ENCODE measurements around the gene OLFML3.

The OLFML3 gene

DNA sequence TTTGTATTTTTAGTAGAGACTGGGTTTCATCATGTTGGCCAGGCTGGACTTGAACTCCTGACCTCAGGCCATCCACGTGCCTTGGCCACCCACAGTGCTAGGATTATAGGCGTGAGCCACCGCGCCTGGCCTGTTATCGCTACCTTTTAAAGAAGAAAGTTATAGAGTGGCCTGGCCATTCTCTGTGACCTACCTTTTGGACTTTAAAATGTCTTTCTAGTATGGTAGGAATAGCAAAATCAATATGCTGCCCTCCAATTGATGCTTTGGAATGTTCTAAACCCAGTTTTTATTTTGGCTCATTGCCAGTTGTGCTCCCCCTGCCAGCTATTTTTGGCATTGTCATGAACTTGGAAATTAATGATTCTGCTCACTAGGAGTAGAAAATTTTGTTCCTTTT is 30.3 kb upstream of the OLFML3 start:
- no peak for DNase-seq (ENCODE audit: low read depth)

DNA sequence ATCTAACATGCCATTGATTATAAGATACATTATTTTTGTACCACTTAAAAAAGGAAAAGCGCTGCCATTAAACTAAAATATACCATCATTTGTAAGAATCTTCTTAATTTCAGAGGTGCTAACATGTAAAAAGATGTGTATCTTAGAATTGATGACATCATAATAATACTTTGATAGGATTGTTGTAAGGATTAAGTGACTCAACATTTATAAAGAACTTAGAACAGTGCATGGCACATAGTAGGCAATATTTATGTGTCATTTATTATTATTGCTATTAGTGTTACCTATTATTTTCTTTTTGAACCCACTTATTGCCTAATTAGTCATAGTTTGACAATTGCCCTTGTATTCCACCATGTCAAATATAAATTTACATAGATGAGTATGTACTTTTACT is 28.4 kb upstream of the OLFML3 start:
- DNase-seq (ENCODE audit: low read depth): no peak

DNA sequence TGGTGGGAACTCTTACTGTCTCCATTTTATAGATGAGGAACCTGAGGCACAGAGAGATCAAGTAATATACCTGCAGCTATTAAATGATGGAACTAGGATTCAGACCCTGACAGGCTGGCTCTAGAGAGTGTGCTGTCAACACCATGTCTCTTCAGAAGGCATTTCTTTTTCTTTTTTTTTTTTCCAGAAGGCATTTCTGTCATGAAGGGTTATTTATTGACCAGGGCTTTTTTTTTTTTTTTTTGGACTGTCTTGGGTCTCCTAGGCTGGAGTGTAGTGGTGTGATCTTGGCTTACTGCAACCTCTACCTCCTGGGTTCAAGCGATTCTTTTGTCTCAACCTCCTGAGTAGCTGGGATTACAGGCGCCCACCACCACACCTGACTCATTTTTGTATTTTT is 27.6 kb upstream of the OLFML3 start:
- DNase-seq (ENCODE audit: low read depth): no peak

DNA sequence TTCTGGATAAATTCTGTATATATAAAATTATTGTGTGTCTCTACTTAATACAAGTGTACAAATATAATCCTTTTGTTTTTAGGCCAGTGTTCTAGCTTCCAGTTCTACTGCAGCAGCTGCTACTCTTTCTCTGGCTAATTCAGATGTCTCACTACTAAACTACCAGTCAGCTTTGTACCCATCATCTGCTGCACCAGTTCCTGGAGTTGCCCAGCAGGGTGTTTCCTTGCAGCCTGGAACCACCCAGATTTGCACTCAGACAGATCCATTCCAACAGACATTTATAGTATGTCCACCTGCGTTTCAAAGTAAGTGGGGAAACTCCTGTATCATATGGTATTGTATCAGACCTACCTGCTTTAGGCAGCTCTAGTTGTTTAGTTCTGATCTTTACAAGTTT is 21.3 kb upstream of the OLFML3 start:
- no peak for DNase-seq (ENCODE audit: low read depth)

DNA sequence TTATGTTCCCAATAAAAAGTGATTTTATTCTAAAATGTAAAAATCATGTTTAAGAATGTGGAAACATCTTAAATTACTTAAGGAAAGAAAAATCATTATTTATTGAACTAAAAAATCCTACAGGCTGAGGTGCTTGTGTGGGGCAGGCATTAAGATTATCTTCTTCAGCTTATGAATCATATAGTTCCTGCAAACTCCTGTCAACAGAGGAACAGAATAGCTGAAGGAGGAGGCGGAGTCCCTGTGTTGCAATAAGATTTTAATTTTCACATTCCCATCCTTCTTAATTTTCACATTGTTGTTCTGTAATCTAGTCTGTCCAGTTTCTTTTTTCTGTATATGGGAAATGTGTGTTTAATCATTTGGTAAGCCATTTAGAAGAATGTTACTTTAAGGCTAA is 20.6 kb upstream of the OLFML3 start:
- no peak for DNase-seq (ENCODE audit: low read depth)

DNA sequence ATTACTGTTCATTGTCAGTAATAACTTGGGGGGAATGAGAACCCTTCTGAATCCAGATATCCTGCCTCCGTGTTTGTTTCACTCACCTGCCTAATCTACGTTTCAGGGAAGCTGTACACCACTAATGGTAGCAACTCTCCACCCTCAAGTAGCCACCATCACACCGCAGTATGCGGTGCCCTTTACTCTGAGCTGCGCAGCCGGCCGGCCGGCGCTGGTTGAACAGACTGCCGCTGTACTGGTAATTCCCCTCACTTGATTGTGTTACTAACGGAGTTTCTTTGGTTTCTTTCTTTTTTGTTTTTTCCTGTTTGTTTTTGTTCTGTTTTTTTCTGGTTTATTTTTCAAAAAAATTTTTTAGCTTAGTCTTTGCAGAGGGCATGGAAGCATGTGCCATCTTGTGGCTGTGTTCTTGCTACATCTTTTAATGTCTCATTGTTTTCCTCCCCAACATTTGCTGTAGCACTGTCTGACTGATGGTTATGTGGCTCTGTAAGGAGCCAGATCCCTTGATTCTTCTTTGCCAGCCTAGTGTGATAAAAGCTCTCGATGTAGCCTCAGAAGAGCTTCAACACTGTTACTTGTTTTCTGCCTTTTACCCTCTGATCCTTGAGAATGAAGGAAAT is 15.9 kb upstream of the OLFML3 start:
- no peak for DNase-seq (ENCODE audit: low read depth)

DNA sequence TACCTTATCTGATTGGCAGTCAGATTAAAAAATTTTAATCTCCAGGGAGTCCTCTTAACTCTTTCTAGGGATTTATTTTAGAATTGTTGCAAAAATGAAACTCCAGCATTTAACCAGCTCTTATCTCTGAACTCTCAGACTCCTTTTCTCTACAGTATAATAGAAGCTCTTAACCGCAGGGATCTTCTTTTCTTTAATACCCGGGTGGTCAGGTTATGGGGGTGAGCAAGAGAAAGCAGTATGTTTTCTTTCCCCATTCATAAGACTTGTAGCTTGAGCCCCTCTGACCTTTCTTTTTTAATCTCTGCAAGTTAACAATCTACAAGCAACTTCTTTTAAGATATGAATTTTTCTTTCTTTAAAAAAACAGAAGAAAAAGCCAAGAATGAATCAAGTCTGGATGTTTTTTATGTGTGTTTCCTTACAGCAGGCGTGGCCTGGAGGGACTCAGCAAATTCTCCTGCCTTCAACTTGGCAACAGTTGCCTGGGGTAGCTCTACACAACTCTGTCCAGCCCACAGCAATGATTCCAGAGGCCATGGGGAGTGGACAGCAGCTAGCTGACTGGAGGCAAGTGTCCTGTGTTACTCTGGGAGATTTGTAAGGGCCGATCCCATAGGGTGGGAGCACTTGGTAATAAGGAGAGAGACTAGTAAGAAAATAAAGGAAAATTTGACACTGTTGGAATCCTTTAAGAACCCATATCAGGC is 13.4 kb upstream of the OLFML3 start:
- DNase-seq (ENCODE audit: low read depth): no peak

DNA sequence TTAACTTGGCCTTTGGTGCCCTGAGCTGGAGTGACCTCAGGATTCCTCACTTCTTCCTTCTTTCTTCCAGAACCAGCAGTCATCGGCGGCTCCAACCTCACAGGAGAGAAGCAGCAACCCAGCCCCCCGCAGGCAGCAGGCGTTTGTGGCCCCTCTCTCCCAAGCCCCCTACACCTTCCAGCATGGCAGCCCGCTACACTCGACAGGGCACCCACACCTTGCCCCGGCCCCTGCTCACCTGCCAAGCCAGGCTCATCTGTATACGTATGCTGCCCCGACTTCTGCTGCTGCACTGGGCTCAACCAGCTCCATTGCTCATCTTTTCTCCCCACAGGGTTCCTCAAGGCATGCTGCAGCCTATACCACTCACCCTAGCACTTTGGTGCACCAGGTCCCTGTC is 6.3 kb upstream of the OLFML3 start:
- DNase-seq (ENCODE audit: low read depth): no peak

DNA sequence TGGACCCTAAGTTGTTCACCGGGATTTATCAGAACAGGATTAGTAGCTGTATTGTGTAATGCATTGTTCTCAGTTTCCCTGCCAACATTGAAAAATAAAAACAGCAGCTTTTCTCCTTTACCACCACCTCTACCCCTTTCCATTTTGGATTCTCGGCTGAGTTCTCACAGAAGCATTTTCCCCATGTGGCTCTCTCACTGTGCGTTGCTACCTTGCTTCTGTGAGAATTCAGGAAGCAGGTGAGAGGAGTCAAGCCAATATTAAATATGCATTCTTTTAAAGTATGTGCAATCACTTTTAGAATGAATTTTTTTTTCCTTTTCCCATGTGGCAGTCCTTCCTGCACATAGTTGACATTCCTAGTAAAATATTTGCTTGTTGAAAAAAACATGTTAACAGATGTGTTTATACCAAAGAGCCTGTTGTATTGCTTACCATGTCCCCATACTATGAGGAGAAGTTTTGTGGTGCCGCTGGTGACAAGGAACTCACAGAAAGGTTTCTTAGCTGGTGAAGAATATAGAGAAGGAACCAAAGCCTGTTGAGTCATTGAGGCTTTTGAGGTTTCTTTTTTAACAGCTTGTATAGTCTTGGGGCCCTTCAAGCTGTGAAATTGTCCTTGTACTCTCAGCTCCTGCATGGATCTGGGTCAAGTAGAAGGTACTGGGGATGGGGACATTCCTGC is 3.9 kb upstream of the OLFML3 start:
- DNase-seq (ENCODE audit: low read depth): no peak

DNA sequence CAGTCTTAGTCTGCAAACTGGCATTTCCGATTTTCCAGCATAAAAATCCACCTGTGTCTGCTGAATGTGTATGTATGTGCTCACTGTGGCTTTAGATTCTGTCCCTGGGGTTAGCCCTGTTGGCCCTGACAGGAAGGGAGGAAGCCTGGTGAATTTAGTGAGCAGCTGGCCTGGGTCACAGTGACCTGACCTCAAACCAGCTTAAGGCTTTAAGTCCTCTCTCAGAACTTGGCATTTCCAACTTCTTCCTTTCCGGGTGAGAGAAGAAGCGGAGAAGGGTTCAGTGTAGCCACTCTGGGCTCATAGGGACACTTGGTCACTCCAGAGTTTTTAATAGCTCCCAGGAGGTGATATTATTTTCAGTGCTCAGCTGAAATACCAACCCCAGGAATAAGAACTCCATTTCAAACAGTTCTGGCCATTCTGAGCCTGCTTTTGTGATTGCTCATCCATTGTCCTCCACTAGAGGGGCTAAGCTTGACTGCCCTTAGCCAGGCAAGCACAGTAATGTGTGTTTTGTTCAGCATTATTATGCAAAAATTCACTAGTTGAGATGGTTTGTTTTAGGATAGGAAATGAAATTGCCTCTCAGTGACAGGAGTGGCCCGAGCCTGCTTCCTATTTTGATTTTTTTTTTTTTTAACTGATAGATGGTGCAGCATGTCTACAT is 2.5 kb upstream of the OLFML3 start:
- DNase-seq (ENCODE audit: low read depth): no peak

DNA sequence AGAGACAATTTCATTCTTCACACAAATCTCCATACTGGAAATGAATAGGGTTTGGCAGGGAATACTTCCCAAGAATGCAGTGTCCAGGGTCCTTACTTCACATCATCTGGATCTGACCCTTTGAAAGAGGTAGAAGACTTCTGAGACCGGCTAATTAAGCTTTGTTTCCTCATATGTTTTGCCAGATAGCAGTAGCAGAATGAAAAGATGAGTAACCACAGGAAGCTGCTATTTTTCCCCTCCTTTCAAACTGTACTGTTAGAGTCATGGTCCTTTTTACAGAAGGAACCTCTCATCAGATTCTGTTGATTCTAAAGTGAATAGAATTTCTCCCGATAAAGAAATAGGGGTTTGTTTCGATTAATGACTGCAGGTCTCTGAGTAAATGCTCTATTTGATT is 1.4 kb upstream of the OLFML3 start:
- DNase-seq (ENCODE audit: low read depth): no peak

DNA sequence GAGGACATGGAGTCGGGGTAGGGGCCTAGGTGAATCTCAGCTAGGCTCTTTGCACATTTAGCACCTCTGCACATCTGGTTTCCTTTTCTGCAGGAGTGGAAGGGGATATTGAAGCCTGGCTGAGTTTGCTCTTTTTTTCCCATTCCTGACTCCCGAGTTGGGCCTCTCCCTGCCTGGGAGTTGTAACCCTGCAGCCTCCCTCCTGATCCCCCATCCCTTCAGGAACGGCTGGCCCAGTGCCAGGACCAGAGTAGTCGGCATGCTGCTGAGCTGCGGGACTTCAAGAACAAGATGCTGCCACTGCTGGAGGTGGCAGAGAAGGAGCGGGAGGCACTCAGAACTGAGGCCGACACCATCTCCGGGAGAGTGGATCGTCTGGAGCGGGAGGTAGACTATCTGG is 836 bp downstream of the OLFML3 start:
- DNase-seq (ENCODE audit: low read depth): no peak

DNA sequence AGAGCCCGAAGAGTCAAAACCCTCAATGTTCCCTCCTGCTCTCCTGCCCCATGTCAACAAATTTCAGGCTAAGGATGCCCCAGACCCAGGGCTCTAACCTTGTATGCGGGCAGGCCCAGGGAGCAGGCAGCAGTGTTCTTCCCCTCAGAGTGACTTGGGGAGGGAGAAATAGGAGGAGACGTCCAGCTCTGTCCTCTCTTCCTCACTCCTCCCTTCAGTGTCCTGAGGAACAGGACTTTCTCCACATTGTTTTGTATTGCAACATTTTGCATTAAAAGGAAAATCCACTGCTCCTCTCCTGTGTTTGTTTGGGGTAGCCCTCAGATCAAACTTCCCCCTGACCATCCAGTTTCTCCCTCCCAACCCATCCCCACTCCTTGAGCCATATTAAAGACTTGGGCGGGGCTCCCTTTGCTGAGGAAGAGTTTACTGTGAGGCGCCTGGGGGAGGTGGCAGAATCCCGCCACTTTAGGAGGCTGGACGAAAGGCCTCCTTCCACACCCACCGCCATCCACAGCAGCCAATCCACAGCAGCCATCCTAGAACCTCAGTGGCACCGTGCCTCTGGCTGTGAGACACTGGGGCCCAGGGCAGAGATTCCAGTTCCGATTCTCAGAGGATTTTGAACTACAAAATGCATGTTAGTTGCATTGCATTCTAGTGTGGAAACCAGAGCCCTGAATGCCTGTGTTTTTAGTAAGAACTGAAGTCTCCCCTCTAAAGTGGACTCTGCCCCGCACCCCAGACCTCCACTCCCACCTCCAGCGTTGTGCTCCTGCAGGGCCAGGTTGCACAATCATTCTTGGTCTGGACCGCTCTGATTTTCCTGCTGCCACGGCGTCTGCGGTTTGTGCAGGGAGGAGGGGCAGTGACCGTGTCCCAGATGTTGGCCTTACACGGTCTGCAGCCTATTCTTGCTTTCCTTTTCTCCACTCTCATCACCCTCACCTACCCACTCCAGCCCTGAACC is 3.0 kb downstream of the OLFML3 start:
- DNase-seq (ENCODE audit: low read depth): peak; percentile 69

DNA sequence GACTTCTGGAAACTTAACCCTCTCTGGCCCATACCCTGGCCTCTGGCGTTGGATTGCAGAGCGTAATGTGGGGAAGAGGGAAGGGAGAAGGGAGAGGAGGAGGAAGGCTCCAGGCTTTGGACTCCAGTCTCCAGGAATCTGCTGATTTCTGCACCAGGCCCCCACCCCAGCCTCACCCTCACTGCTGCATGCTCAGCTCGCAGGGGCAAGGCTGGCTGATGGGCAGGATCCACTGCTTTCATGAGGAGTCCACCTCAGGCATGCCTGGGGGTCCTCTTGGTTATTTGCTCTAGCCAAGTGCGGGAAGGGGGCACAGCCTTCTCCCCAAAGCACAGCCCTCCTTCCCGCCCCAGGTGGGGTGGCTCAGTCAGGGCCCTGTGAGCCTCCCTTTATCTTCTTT is 3.7 kb downstream of the OLFML3 start:
- no peak for DNase-seq (ENCODE audit: low read depth)

DNA sequence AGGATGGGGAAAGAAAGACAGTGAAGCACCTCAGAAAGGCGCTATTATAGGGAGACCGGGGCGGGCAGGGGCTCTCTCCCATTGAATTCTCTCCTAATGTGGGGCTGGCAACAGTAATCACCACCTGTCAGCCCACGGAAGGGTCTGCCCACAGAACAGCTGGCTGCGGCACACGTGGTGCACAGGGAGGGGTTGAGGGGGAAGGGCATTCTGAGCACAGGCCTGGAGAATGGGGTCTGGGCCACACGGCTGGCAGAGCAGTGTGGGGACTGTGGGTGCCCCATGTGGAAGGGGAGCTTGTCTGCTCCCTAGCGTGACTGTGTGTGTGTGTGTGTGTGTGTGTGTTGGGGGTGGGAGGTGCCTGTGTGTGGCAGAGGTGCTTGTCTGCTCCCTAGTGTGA is 4.1 kb downstream of the OLFML3 start:
- DNase-seq (ENCODE audit: low read depth): no peak

DNA sequence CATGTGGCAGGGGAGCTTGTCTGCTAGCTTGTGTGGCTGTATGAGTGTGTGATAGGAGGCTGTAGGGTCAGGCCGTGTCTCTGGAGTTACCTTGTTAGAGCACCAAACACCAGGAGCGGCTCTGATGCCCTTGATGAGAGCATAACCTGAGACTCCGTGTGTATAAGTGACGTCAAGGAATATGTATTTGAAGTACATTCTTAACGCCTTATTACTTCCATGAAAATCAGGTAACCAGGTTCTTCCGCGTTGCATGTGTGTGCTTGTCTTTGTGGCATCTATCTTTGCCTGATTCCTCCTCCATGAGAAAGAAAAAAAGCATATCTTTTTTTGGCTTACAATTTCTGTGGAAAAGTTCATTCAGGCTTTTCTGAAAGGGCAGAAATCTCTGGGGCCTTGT is 4.6 kb downstream of the OLFML3 start:
- DNase-seq (ENCODE audit: low read depth): no peak

DNA sequence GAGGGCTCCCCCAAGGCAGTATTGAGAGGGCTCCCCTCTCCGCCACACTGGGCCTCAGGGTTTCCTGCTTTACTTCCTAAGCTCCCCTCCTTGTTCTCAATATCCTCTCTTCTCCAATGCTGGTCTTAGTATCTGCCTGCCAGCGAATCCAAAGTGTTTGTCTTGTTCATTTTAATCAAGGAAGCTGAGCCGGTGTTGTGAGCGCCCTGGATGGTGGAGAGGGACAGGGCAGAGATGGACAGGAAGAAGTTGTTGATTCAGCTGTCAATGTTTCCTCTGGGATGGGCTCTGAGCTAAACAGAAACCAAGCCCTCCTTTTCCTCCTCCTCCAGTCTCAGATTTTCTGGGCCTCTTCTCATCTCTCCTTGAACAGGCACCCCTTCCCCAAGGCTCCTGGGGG is 5.4 kb downstream of the OLFML3 start:
- DNase-seq (ENCODE audit: low read depth): no peak

DNA sequence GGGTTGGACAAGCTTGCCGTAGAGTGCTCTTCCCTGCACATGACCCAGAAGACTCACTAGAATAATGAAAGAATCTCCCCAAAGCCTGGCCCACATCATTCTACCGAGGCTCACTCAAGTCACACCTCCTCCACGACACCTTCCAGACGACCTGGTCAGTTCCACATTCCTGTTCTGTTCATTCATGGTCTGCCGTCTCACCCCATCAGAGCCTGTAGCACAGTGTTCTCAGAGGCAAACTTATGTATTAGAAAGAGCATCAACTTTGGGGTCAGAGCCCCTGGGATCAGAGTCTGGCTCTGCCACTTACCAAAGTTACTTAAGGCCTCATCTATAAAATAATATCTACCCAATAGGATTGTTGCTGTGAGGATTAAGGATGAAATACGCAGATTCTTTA is 7.5 kb downstream of the OLFML3 start:
- DNase-seq (ENCODE audit: low read depth): no peak

DNA sequence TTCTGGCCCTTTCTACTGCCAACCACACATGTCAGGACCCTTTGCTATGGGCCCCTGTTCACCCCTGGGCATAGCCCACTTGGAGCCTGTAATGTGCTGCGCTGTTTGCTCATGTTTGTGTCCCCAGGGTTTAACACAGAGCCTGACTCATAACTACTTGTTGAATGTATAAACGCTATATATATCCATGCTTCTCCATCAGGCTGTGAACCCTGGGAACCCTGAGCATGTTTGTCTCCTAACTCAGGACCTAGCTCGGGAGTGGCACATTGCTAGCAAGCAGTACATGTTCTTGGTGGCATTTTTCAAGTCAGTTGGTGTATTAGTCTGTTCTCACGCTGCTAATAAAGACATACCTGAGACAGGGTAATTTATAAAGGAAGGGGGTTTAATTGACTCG is 8.0 kb downstream of the OLFML3 start:
- DNase-seq (ENCODE audit: low read depth): no peak

DNA sequence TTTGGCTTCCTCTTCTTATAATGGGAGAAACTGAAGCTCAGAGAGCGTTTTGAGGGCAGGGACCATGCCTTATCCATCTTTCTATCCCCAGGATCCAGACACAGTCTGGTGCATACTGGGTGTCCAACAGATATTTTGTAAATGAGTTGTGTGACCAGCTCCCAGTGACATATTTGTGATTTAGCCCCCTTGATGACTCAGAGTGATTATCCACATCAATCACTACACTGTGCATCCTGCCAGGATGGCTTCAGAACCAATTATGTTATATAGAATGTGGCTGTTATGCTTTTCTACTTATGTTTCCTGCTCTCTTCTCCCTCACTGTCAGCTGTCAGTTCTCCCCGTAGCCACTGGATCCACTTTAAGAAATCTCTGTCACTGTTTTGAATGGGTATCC is 11.3 kb downstream of the OLFML3 start:
- DNase-seq (ENCODE audit: low read depth): no peak

DNA sequence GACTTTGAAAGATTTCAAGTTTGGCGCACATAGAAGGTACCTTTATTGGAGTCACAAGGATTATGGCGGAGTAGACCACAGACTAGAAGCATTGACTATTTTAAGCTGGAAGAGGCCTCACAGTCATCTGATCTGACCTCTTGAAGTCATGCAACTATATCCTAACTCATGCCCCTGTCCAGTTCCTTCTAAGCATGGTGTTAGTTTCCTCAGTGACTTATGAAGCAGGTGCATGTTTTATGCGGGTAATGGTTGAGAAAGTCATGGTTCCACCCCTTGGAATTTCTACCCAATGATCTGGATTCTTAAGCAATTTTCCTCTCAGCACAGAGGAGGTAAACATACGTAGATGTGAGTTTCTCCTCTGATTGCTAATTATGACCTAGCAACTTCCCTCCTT is 11.7 kb downstream of the OLFML3 start:
- no peak for DNase-seq (ENCODE audit: low read depth)

DNA sequence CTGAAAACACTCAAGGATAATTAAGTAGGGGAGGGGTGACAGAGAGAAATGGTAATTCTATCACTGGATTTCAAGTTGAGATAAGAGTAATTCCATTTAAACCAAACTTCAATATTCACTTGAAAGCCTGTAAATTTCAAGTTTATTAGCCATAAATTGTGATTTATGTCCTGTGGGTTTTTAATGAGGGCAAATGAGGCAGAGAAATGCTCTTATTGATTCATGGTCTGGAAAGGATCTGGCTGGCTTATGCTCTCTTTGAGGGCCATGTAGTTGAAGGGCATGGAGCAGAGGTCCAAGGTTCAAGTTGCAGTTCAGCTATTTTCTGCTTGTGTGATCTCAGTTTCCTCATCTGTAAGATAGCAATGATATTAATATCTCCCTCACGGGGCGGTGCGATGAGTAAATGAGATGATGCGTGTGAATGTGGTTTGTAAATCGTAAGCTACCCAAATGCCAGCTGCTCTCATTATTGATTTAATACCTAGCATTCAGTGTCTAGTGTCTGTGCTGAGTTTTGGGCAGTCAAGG is 12.3 kb downstream of the OLFML3 start:
- no peak for DNase-seq (ENCODE audit: low read depth)

Data from GM04504 (cell line).